ENCODE measurements around the gene IER3.
"Not testable (repeated sequence)": the region's sequence is repeated elsewhere in the genome, so short reads cannot be mapped to it uniquely, and the experiment has no call there.

Gene IER3

GRCh38 chr6:30722280-30723112 lies 21.9 kb downstream of the IER3 start:
- DNase-seq = peak; percentile 42

- DNase-seq = not testable (repeated sequence)
Measured at GRCh38 chr6:30722025-30722279, 22.4 kb downstream of the IER3 start.

GRCh38 chr6:30721198-30722024 lies 22.9 kb downstream of the IER3 start:
- DNase-seq = peak; percentile 74

GRCh38 chr6:30720738-30721197 lies 23.6 kb downstream of the IER3 start:
- DNase-seq = peak; percentile 35

GRCh38 chr6:30719791-30720737 lies 24.3 kb downstream of the IER3 start, which contains the start of gene TUBB:
TSS of gene TUBB (plus strand) at chr6:30720352. CDS start at chr6:30720507, 155 bp downstream.
- DNase-seq = peak; percentile 97

GRCh38 chr6:30719356-30719755 lies 25.0 kb downstream of the IER3 start:
- DNase-seq = no peak

GRCh38 chr6:30717845-30718720 lies 26.3 kb downstream of the IER3 start:
- DNase-seq = not testable (repeated sequence)

GRCh38 chr6:30717129-30717844 lies 27.1 kb downstream of the IER3 start, which contains the start of gene MDC1:
TSS of gene MDC1 (minus strand) at chr6:30717281. CDS start at chr6:30715175, 2,106 bp downstream.
- peak; percentile 100 for DNase-seq

GRCh38 chr6:30716879-30717128 lies 27.5 kb downstream of the IER3 start:
- no peak for DNase-seq

GRCh38 chr6:30714263-30714662 lies 30.1 kb downstream of the IER3 start:
- no peak for DNase-seq

- no peak for DNase-seq
Measured at GRCh38 chr6:30712441-30712945, 31.9 kb downstream of the IER3 start.

GRCh38 chr6:30711758-30712380 lies 32.5 kb downstream of the IER3 start:
- DNase-seq = no peak

GRCh38 chr6:30709101-30709868 lies 35.1 kb downstream of the IER3 start:
- DNase-seq = no peak

GRCh38 chr6:30707281-30707850 lies 37.0 kb downstream of the IER3 start:
- no peak for DNase-seq

- DNase-seq = no peak
Measured at GRCh38 chr6:30705620-30706019, 38.7 kb downstream of the IER3 start.

GRCh38 chr6:30703821-30704220 lies 40.5 kb downstream of the IER3 start:
- no peak for DNase-seq

- no peak for DNase-seq
Measured at GRCh38 chr6:30703011-30703410, 41.3 kb downstream of the IER3 start.

GRCh38 chr6:30700340-30700739 lies 44.0 kb downstream of the IER3 start:
- no peak for DNase-seq

- DNase-seq = no peak
Measured at GRCh38 chr6:30696432-30696831, 47.9 kb downstream of the IER3 start.
